Measurements from ENCODE around the gene CADPS2.
"Not testable (repeated sequence)": the region's sequence is repeated elsewhere in the genome, so short reads cannot be mapped to it uniquely, and the experiment has no call there.

Gene CADPS2

DNA sequence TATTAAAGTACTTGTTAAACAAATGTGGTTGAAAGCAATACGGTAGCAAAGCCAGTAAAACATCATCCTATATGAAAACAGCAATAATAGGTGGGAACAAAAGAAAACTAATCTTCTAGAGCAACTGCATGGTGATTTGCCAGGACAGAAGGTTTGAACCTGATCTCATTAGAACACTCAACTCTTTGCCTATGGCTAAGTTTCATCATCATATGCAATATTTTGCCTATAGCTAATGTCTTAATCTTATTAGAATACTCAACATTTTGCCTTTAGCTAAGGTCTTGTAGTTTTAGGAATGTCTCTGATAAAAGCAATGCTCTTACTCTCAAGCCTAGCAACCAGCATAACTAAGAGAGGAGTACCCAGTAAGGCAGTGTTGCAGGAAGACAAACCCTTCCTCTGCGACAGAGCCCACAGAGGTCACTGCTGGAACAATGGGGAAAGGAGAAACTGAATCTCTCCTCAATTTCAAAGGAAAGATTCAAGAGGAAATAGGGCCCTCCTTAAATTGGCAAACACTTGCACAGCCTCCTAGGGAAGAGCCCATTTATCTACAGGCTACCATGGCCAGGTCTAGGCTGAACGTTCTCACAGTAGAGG lies 38.3 kb downstream of the CADPS2 start:
- TF ChIP-seq CTCF (IDR thresholded peaks at IDR 0.05; ENCODE audit: low read depth, low read length, missing control alignments): no peak
- no peak for DNase-seq (ENCODE audit: low read depth)
- no peak overlapping the region for H3K4me3 ChIP-seq (ENCODE audit: low read depth, low read length)
- in situ Hi-C loops (cut with HindIII; ENCODE audit: low sequenced_read_pairs): no loop called here

DNA sequence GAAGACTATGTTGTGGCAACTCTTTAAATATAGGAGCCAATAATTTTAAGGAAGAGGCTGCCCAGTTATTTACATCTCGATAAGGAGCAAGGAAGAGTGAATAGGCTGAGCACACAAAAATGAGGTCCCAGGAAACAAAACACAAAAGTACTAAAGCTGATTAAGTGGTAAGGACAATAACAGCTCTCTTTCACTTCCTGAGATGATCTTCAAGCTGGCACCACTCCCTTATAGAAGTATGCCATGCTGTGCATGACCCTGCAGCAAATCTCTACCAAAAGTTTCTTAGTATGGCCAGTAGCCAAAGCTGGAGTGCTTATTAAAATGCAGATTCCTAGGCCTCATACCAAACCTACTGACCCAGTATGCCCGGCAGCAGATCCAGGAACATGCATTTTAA lies 39.7 kb downstream of the CADPS2 start:
- in situ Hi-C loops (cut with HindIII; ENCODE audit: low sequenced_read_pairs): no loop called here
- no peak for TF ChIP-seq CTCF (IDR thresholded peaks at IDR 0.05; ENCODE audit: low read depth, low read length, missing control alignments)
- DNase-seq (ENCODE audit: low read depth): no peak
- no peak overlapping the region for H3K4me3 ChIP-seq (ENCODE audit: low read depth, low read length)

GRCh38 chr7:122845286-122845685 lies 41.0 kb downstream of the CADPS2 start:
- no peak for TF ChIP-seq CTCF (IDR thresholded peaks at IDR 0.05; ENCODE audit: low read depth, low read length, missing control alignments)
- no peak for DNase-seq (ENCODE audit: low read depth)
- in situ Hi-C loops (cut with HindIII; ENCODE audit: low sequenced_read_pairs): no loop called here
- no peak overlapping the region for H3K4me3 ChIP-seq (ENCODE audit: low read depth, low read length)

GRCh38 chr7:122844191-122844988 lies 41.9 kb downstream of the CADPS2 start:
- in situ Hi-C loops (cut with HindIII; ENCODE audit: low sequenced_read_pairs): no loop called here
- no peak for TF ChIP-seq CTCF (IDR thresholded peaks at IDR 0.05; ENCODE audit: low read depth, low read length, missing control alignments)
- H3K4me3 ChIP-seq (ENCODE audit: low read depth, low read length): no peak overlapping the region
- DNase-seq (ENCODE audit: low read depth): no peak

- TF ChIP-seq CTCF (IDR thresholded peaks at IDR 0.05; ENCODE audit: low read depth, low read length, missing control alignments): no peak
- no peak for DNase-seq (ENCODE audit: low read depth)
- in situ Hi-C loops (cut with HindIII; ENCODE audit: low sequenced_read_pairs): no loop called here
- H3K4me3 ChIP-seq (ENCODE audit: low read depth, low read length): no peak overlapping the region
These were observed 43.3 kb downstream of the CADPS2 start for GRCh38 chr7:122842971-122843370.

- DNase-seq (ENCODE audit: low read depth); in situ Hi-C loops (cut with HindIII; ENCODE audit: low sequenced_read_pairs); H3K4me3 ChIP-seq (ENCODE audit: low read depth, low read length): not testable (repeated sequence)
These were observed 50.0 kb downstream of the CADPS2 start for GRCh38 chr7:122836286-122836685.

GRCh38 chr7:122834571-122834942 lies 51.7 kb downstream of the CADPS2 start:
- DNase-seq (ENCODE audit: low read depth); H3K4me3 ChIP-seq (ENCODE audit: low read depth, low read length); in situ Hi-C loops (cut with HindIII; ENCODE audit: low sequenced_read_pairs): not testable (repeated sequence)
